AG04449 (cell line): ENCODE measurements around the gene MYO1B.

Experiments used
- CTCF ChIA-PET: fragments of 350-600 bp; formaldehyde crosslinking; extraction: SDS; loops from one replicate; lab custom pipeline; 2021; ENCODE audit warnings: antibody characterized with exemption; lab: Yijun Ruan, JAX
- POLR2A ChIA-PET: fragments of 400-600, 350-600 bp; formaldehyde crosslinking; extraction: SDS; loops from one replicate; lab custom pipeline; 2020; ENCODE audit warnings: antibody characterized with exemption, inconsistent platforms; lab: Yijun Ruan, JAX
- DNase-seq: peaks from one replicate; pipeline ENCODE4 v3.0.0-alpha.2; 2010; ENCODE audit warnings: low read depth, low spot score
- H3K4me3 ChIP-seq: 2 replicates; pipeline ENCODE4 v1.5.1; 2011; ENCODE audit warnings: low read depth, mild to moderate bottlenecking, control low read depth, low read length
- TF ChIP-seq, protein P1 (sequence below): IDR thresholded peaks from one replicate; pipeline ENCODE4 v1.5.1; 2011; ENCODE audit warnings: mild to moderate bottlenecking, moderate library complexity, low read length, control low read depth, inconsistent platforms; ENCODE audit not compliant: insufficient read depth; ENCODE audit errors: missing control alignments

The MYO1B gene

DNA sequence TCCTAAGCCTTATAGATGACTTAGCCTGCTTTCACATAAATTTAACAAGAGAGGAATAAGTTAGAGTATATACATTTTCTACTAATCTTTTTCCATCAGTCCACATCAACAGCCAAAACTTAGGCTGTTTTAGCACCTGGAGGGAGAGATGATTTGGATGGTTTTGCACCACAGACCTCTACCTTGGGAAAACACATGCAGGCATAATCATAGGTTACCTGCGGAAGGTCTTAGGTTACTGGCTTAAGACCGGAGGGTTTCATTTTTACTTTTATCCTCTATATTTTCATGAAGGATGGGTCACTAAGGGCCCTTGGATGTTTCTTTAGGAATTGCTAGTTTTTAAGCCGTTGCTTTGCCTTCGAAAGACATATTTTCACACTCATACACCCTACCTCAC lies 66.0 kb downstream of the MYO1B start:
- no peak for DNase-seq
- TF ChIP-seq, protein P1, sequence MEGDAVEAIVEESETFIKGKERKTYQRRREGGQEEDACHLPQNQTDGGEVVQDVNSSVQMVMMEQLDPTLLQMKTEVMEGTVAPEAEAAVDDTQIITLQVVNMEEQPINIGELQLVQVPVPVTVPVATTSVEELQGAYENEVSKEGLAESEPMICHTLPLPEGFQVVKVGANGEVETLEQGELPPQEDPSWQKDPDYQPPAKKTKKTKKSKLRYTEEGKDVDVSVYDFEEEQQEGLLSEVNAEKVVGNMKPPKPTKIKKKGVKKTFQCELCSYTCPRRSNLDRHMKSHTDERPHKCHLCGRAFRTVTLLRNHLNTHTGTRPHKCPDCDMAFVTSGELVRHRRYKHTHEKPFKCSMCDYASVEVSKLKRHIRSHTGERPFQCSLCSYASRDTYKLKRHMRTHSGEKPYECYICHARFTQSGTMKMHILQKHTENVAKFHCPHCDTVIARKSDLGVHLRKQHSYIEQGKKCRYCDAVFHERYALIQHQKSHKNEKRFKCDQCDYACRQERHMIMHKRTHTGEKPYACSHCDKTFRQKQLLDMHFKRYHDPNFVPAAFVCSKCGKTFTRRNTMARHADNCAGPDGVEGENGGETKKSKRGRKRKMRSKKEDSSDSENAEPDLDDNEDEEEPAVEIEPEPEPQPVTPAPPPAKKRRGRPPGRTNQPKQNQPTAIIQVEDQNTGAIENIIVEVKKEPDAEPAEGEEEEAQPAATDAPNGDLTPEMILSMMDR, result no peak
- no peak overlapping the region for H3K4me3 ChIP-seq
- CTCF ChIA-PET, result interaction anchor here (1.2 to 1.6 kb wide), 2 partner anchors 9 to 112 kb away, joined by 3 to 6 read pairs; no protein-coding TSS in a partner anchor
- POLR2A ChIA-PET, result no interaction called here

DNA sequence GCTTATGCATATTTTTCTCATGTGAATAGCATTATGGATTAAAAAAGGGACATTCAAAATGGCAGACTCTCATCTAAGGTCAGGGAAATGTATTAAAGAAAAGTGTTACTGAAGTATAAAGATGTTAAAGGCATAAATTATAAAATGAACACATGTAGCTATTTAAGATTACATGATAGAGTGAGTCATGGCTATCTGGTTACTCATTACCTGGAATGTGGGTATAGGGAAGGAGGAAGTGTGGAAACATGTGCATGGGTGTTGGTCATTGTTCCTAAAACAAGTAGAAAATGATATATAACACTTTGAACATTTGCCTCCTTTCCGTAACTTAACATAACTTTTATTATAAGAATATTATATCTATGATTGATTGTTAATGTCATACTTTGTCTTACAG lies 66.4 kb downstream of the MYO1B start:
- TF ChIP-seq, protein P1, result no peak
- no peak for DNase-seq
- POLR2A ChIA-PET, result no interaction called here
- CTCF ChIA-PET, result interaction anchor here (1.2 to 1.6 kb wide), 2 partner anchors 10 to 112 kb away, joined by 3 to 6 read pairs; no protein-coding TSS in a partner anchor
- H3K4me3 ChIP-seq, result no peak overlapping the region

DNA sequence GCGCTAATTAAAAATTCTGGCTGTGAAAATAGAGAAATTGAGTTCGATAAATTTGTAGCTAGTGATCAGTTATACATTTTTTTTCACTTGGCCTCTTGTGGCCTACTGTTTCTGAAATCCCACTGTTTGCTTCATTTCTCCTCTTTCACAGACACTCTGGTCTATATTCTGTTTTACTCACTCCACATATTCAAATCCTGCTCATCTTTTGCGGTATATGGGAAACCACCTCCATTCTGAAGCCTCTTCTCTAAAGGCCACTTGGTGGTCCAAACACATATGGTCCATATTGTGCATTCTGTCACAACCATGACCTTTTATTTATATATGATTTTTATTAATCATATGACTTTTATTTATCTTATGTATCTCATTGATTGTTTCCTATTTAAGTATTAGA lies 67.0 kb downstream of the MYO1B start:
- no peak overlapping the region for H3K4me3 ChIP-seq
- ChIA-PET POLR2A (no interaction called here), CTCF (no interaction called here)
- no peak for DNase-seq
- TF ChIP-seq, protein P1, result no peak

DNA sequence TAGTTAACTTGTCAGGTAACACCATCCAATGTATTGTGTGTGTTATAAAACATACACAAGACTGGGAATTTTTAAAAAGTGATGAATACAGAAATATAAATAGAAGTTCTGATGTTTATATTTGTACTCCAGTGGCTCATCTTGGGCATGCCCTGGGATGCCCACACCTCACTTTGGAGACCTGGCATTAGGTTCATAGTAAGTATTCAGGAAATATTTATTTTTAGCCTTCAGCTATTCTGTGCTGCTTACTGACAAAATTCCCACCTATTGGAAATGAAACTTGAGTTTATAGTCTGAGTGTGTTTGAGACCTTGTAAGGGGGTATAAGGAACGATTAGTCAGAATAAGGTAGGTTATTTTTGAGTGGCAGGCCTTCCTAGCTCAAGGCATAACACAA lies 67.5 kb downstream of the MYO1B start:
- TF ChIP-seq, protein P1, result no peak
- ChIA-PET CTCF (no interaction called here), POLR2A (no interaction called here)
- no peak overlapping the region for H3K4me3 ChIP-seq
- no peak for DNase-seq

DNA sequence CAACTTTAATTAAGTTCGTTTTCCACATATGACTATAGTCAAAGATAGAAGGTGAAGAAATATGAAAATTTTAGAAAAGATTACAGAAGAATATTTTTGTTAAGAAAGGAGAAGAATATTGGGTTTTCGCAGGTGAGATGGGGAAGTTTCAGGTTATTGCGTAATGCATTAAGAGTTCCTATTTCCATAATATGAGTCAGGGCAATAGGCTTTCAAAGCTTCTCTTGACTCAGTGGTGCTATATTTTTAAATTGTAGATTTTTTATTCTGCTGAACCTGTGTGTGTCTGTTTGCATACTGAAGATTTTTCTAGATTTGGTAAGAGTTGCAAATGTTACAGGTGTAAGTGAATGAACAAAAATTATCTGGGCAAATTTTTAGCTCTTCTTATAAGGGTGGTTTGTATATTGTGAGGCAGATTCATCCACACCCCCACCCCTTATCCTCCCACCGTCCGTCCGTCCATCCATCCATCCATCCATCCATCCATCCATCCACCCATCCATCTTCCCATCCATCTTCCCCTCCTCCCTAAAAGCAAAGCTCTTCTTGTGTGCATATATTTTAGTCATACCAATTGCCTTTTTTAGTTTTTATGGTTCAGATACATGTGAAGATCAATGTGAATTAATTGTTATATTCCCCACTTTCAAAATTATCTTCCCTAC lies 69.6 kb downstream of the MYO1B start:
- DNase-seq, result no peak
- POLR2A ChIA-PET, result no interaction called here
- TF ChIP-seq, protein P1, result no peak
- H3K4me3 ChIP-seq, result no peak overlapping the region
- CTCF ChIA-PET, result interaction anchor here (0.8 to 1.0 kb wide), 2 partner anchors 15 to 187 kb away, joined by 3 to 4 read pairs; no protein-coding TSS in a partner anchor

DNA sequence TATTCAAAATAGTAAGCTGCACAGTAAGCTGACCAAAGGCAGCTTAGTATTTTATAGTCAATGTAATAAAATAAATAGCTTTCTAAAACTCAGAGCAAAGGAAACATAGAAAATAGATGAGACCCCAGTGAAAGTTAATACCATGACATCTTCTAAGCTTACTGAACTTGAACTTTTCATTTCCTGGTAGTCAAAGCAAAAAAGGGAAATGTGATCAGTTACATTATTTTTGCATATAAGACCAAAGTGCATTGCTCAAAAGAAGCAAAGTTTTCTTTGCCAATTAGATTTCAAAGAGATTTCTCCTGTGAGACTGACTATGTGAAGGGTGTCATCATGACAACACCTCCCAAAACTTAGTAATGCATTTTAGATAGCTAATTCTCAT lies 70.2 kb downstream of the MYO1B start:
- H3K4me3 ChIP-seq, result no peak overlapping the region
- CTCF ChIA-PET, result interaction anchor here (1.0 to 1.7 kb wide), 3 partner anchors 13 to 146 kb away, joined by 3 to 4 read pairs (median 4); no protein-coding TSS in a partner anchor
- POLR2A ChIA-PET, result no interaction called here
- DNase-seq, result no peak
- TF ChIP-seq, protein P1, result no peak
